Loucy (cell line): ENCODE results near the gene EIPR1.

ENCODE experiments used
- H2AFZ ChIP-seq: fragments of 200-600 bp; sonication (generic); 2 replicates; pipeline ENCODE4 v1.6.0; 2016; ENCODE audit warnings: antibody characterized with exemption, mild to moderate bottlenecking, low read length, moderate library complexity
- H3F3A ChIP-seq: fragments of 200-600 bp; 2 replicates; pipeline ENCODE4 v1.6.0; 2016; ENCODE audit warnings: antibody characterized with exemption, low read depth, mild to moderate bottlenecking
- H3K27me3 ChIP-seq: fragments of 200-600 bp; sonication (generic); 2 replicates; pipeline ENCODE4 v1.6.1; 2014; ENCODE audit warnings: low read length, mild to moderate bottlenecking; ENCODE audit not compliant: insufficient read depth, poor library complexity, severe bottlenecking
- H3K36me3 ChIP-seq: fragments of 200-600 bp; sonication (generic); 2 replicates; pipeline ENCODE4 v1.6.1; 2016; ENCODE audit warnings: low read length; ENCODE audit not compliant: insufficient read depth
- H3K4me1 ChIP-seq: fragments of 200-600 bp; sonication (generic); 2 replicates; pipeline ENCODE4 v1.5.1; 2014; ENCODE audit warnings: low read length, mild to moderate bottlenecking; ENCODE audit not compliant: insufficient read depth, poor library complexity, severe bottlenecking
- H3K4me2 ChIP-seq: fragments of 200-600 bp; sonication (generic); 2 replicates; pipeline ENCODE4 v1.6.0; 2014; ENCODE audit warnings: antibody characterized with exemption, low read length, low read depth, mild to moderate bottlenecking; ENCODE audit not compliant: poor library complexity, severe bottlenecking
- H3K4me3 ChIP-seq: fragments of 200-600 bp; sonication (generic); 2 replicates; pipeline ENCODE4 v1.5.1; 2014; ENCODE audit warnings: low read length, mild to moderate bottlenecking, mixed read lengths; ENCODE audit not compliant: poor library complexity, severe bottlenecking
- H3K79me2 ChIP-seq: fragments of 200-600 bp; sonication (generic); 2 replicates; pipeline ENCODE4 v1.6.1; 2014; ENCODE audit warnings: low read length; ENCODE audit not compliant: insufficient read depth
- H3K9ac ChIP-seq: fragments of 200-600 bp; sonication (generic); 2 replicates; pipeline ENCODE4 v1.6.0; 2014; ENCODE audit warnings: mild to moderate bottlenecking, low read depth, low read length, moderate library complexity; ENCODE audit not compliant: poor library complexity, severe bottlenecking
- H3K9me2 ChIP-seq: fragments of 200-600 bp; sonication (generic); replicated peaks from 2 replicates; pipeline ENCODE4 v1.6.1; 2016; ENCODE audit warnings: low read depth, low read length, mixed read lengths
- H3K9me3 ChIP-seq: fragments of 200-600 bp; sonication (generic); 2 replicates; pipeline ENCODE4 v1.6.1; 2014; ENCODE audit warnings: mild to moderate bottlenecking, antibody characterized with exemption, low read length, low read depth; ENCODE audit not compliant: insufficient read depth
- H4K20me1 ChIP-seq: fragments of 200-600 bp; sonication (generic); 2 replicates; pipeline ENCODE4 v1.6.0; 2014; ENCODE audit warnings: antibody characterized with exemption, low read length, mild to moderate bottlenecking; ENCODE audit not compliant: insufficient read depth, poor library complexity, severe bottlenecking
- CTCF ChIP-seq: fragments of 200-600 bp; sonication (generic); conservative IDR thresholded peaks from 2 replicates; pipeline ENCODE4 v1.5.1; 2014; ENCODE audit warnings: mild to moderate bottlenecking, antibody characterized with exemption, low read length
- EZH2phosphoT487 ChIP-seq: fragments of 200-600 bp; IDR thresholded peaks from 2 replicates; pipeline ENCODE4 v1.6.1; 2018; ENCODE audit warnings: antibody characterized with exemption, mild to moderate bottlenecking, moderate library complexity, borderline replicate concordance

EIPR1 gene

DNA sequence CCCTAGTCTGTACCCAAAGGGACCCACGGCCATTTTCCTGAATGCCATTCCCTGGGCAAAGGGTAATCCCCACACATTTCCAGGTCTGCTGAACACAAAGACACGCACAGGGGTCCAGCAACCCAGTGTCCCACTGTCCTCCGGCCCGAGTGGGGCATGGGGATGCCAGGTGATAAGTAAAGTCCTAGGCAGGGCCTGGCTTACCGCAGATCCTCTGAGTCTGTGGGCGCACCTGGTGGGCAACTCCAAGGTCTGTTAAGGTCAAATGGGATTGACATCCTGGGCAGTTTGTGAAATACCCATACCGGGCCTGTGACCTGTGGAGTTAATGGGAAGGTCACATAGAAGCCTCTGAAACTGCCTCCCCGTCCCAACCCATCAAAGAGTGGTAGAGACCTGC lies 116.1 kb downstream of the EIPR1 start:
- peaks cover 2% of the 10 kb centered on the region; the same call in 1 of the 2 replicates for H3K79me2 ChIP-seq
- H3K4me1 ChIP-seq, result no peaks in the 10 kb centered on the region
- no peaks in the 10 kb centered on the region for H4K20me1 ChIP-seq
- no peak overlapping the region for H3K9ac ChIP-seq
- H3K27me3 ChIP-seq, result no peaks in the 10 kb centered on the region
- H2AFZ ChIP-seq, result no peak overlapping the region
- no peak for TF ChIP-seq CTCF
- no peak overlapping the region for H3K4me2 ChIP-seq
- H3K9me3 ChIP-seq, result no peaks in the 10 kb centered on the region
- H3K9me2 ChIP-seq, result no peaks in the 10 kb centered on the region
- no peaks in the 10 kb centered on the region for H3F3A ChIP-seq
- no peak overlapping the region for H3K4me3 ChIP-seq
- no peaks in the 10 kb centered on the region; the same call in 1 of the 2 replicates for H3K36me3 ChIP-seq

GRCh38 chr2:3260959-3261358 lies 116.7 kb downstream of the EIPR1 start:
- no peak overlapping the region for H2AFZ ChIP-seq
- H4K20me1 ChIP-seq, result no peaks in the 10 kb centered on the region
- H3K9ac ChIP-seq, result no peak overlapping the region
- no peaks in the 10 kb centered on the region for H3K9me3 ChIP-seq
- H3K4me3 ChIP-seq, result no peak overlapping the region
- H3K79me2 ChIP-seq, result peaks cover 2% of the 10 kb centered on the region; the same call in 1 of the 2 replicates
- no peaks in the 10 kb centered on the region for H3F3A ChIP-seq
- no peaks in the 10 kb centered on the region for H3K4me1 ChIP-seq
- H3K9me2 ChIP-seq, result no peaks in the 10 kb centered on the region
- no peak overlapping the region for H3K4me2 ChIP-seq
- peaks cover 1% of the 10 kb centered on the region; the same call in 1 of the 2 replicates for H3K36me3 ChIP-seq
- H3K27me3 ChIP-seq, result no peaks in the 10 kb centered on the region
- TF ChIP-seq EZH2phosphoT487, result no peak
- no peak for TF ChIP-seq CTCF

DNA sequence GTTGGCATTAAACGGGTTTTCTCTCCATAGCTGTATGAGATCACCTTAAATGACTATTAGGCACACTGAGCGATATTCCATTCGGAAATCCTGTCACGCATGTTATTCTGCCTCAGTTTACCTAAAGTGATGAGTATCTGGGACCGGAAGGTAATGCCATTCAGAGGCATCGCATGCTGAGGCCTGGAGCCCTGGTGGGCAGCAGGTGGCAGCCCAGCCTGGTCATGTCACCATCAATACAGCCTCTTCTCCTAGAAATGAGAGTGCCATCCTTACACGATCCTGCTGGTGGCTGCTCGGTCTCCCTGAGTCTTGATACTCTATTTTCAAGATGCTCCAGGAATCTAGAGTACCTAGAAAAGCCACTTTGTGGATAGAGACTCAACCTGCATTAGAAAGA lies 119.8 kb downstream of the EIPR1 start:
- H3K4me1 ChIP-seq, result no peaks in the 10 kb centered on the region
- no peaks in the 10 kb centered on the region for H3K9me3 ChIP-seq
- no peak overlapping the region for H3K4me2 ChIP-seq
- H2AFZ ChIP-seq, result no peak overlapping the region
- TF ChIP-seq EZH2phosphoT487, result no peak
- no peak for TF ChIP-seq CTCF
- H3K27me3 ChIP-seq, result no peaks in the 10 kb centered on the region
- H3F3A ChIP-seq, result no peaks in the 10 kb centered on the region
- no peaks in the 10 kb centered on the region for H3K9me2 ChIP-seq
- peaks cover 2% of the 10 kb centered on the region; the same call in 1 of the 2 replicates for H3K79me2 ChIP-seq
- H4K20me1 ChIP-seq, result no peaks in the 10 kb centered on the region
- H3K36me3 ChIP-seq, result peaks cover 14% of the 10 kb centered on the region; the same call in 1 of the 2 replicates
- H3K4me3 ChIP-seq, result no peak overlapping the region
- no peak overlapping the region for H3K9ac ChIP-seq
